Prostate gland (tissue), 2 donors: ENCODE measurements around the gene PIP5K1B.

Experiments used
- CTCF ChIP-seq, 4 experiments: fragments of 200-600 bp in 2 of 4; fragments of 450-650 bp in 2 of 4; sonication (generic) in 2 of 4; IDR thresholded peaks; 1 replicate in 3 of 4; 2 replicates in 1 of 4; pipeline ENCODE4 v1.5.1; 2016 to 2019; ENCODE audit warnings: antibody characterized with exemption in 4 of 4, mild to moderate bottlenecking in 2 of 4, moderate library complexity in 2 of 4
- POLR2A ChIP-seq: fragments of 450-650 bp; IDR thresholded peaks from one replicate; pipeline ENCODE4 v1.6.1; 2016; ENCODE audit warnings: antibody characterized with exemption, mild to moderate bottlenecking

GRCh38 chr9:68963416-68963815 lies 258.4 kb downstream of the PIP5K1B start:
- TF ChIP-seq CTCF (IDR thresholded peaks at IDR 0.05), result no peak
- no peak for TF ChIP-seq POLR2A
